Stomach smooth muscle (tissue), 2 donors: ENCODE results near the gene NFS1.
"Not testable (repeated sequence)": the region's sequence is repeated elsewhere in the genome, so short reads cannot be mapped to it uniquely, and the experiment has no call there.

Source experiments
- H3K27ac ChIP-seq: one replicate; pipeline ENCODE4 v1.7.0; 2013; ENCODE audit warnings: mild to moderate bottlenecking, low read length, inconsistent platforms
- H3K27me3 ChIP-seq, 2 donors: one replicate each; pipeline ENCODE4 v1.7.0; 2013; ENCODE audit warnings: low read length in 2 of 2; ENCODE audit not compliant: insufficient read depth in 2 of 2, control insufficient read depth in 1 of 2
- H3K36me3 ChIP-seq, 2 donors: one replicate each; pipeline ENCODE4 v1.7.0; 2013; ENCODE audit warnings: low read length in 2 of 2; ENCODE audit not compliant: control insufficient read depth in 2 of 2, insufficient read depth in 2 of 2
- H3K4me1 ChIP-seq: one replicate; pipeline ENCODE4 v1.7.0; 2013; ENCODE audit warnings: low read length; ENCODE audit not compliant: control insufficient read depth, insufficient read depth
- H3K4me3 ChIP-seq, 2 donors: one replicate each; pipeline ENCODE4 v1.7.0; 2013; ENCODE audit warnings: low read length in 2 of 2
- H3K9ac ChIP-seq, 2 donors: one replicate each; pipeline ENCODE4 v1.7.0; 2013; ENCODE audit warnings: low read length in 2 of 2, mild to moderate bottlenecking in 1 of 2
- H3K9me3 ChIP-seq, 2 donors: one replicate each; pipeline ENCODE4 v1.7.0; 2013; ENCODE audit warnings: low read length in 2 of 2; ENCODE audit not compliant: control insufficient read depth in 2 of 2
- donor health status: healthy.
- donor health status: Pancreatic carcinoma.

Gene NFS1

DNA sequence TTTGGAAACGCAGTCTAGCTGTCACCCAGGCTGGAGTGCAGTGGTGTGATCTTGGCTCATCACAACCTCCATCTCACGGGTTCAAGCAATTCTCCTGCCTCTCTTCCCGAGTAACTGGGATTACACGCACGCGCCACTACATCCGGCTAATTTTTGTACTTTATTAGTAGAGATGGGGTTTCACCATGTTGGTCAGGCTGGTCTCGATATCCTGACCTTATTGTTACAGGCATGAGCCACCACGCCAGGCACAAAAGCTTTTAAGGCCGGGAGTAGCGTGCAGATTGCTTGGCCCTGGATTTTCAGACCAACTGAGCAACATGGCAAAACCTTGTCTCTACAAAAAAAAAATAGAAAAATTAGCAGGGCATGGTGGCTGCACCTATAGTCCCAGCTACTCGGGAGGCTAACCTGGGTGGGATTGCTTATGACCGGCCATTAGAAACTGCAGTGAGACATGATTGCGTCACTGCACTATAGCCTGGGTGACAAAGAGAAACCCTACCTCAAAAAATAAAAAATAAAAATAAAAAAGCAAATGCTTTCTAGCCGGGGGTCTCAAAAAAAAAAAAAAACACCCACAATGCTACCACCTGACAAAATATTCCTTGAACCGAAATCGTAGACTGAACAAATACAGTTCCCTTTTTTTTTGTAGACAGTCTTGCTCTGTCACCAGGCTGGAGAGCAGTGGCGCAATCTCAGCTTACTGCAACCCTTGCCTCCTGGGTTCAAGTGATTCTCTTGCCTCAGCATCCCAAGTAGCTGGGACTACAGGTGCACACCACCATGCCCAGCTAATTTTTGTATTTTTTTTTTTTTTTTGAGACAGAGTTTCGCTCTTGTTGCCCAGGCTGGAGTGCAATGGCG lies 27.9 kb upstream of the NFS1 start:
- H3K27me3 ChIP-seq, result no peaks in the 10 kb centered on the region
- H3K27ac ChIP-seq, result no peak overlapping the region
- no peaks in the 10 kb centered on the region for H3K4me1 ChIP-seq
- no peak overlapping the region for H3K9ac ChIP-seq
- peaks cover 54 to 59% of the 10 kb centered on the region in 2 donors for H3K36me3 ChIP-seq
- no peak overlapping the region for H3K4me3 ChIP-seq
- H3K9me3 ChIP-seq, result no peaks in the 10 kb centered on the region

GRCh38 chr20:35724321-35725230 lies 25.4 kb upstream of the NFS1 start:
- Histone ChIP-seq H3K9ac (no peak overlapping the region), H3K4me1 (peaks cover 4% of the 10 kb centered on the region), H3K27ac (no peak overlapping the region), H3K36me3 (peaks cover 65 to 67% of the 10 kb centered on the region in 2 donors), H3K27me3 (no peaks in the 10 kb centered on the region), H3K9me3 (no peaks in the 10 kb centered on the region), H3K4me3 (no peak overlapping the region)

DNA sequence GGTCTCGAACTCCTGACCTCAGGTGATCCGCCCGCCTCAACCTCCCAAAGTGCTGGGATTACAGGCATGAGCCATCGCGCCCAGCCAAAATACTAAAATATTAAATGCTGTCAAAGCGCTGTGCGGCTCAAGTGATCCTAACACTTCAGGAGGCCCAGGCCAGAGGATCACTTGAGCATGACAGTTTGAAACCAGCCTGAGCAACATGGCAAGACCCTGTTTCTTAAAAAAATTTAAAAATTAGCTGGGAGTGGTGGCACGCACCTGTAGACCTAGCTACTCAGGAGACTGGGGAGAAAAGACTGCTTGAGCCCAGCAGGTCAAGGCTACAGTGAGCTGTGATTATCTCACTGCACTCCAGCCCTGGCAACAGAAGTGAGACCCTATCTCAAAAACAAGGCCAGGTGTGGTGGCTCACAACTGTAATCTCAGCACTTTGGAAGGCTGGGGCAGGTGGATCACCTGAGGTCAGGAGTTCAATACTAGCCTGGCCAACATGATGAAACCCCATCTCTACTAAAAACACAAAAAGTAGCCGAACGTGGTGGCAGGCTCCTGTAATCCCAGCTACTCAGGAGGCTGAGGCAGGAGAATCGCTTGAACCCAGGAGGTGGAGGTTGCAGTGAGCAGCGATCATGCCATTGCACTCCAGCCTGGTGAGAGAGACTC lies 24.6 kb upstream of the NFS1 start:
- peaks cover 66 to 73% of the 10 kb centered on the region in 2 donors for H3K36me3 ChIP-seq
- H3K27me3 ChIP-seq, H3K4me1 ChIP-seq, H3K9me3 ChIP-seq, H3K27ac ChIP-seq, H3K4me3 ChIP-seq, H3K9ac ChIP-seq: not testable (repeated sequence)

DNA sequence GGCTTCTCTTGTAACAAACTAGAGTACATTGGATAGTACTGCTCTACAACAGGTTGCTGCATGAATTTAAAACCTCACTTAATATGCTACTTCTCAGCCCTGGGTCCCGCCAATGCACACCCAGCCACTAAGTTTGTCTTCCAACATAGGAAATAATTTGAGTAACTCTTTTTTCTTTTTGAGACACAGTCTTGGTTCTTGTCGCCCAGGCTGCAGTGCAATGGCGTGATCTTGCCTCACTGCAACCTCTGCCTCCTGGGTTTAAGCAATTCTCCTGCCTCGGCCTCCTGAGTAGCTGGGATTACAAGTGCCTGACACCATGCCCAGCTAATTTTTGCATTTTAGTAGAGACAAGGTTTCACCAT lies 24.1 kb upstream of the NFS1 start:
- not testable (repeated sequence) for H3K27me3 ChIP-seq, H3K9ac ChIP-seq, H3K4me1 ChIP-seq, H3K9me3 ChIP-seq, H3K27ac ChIP-seq, H3K4me3 ChIP-seq
- H3K36me3 ChIP-seq, result peaks cover 65 to 69% of the 10 kb centered on the region in 2 donors

DNA sequence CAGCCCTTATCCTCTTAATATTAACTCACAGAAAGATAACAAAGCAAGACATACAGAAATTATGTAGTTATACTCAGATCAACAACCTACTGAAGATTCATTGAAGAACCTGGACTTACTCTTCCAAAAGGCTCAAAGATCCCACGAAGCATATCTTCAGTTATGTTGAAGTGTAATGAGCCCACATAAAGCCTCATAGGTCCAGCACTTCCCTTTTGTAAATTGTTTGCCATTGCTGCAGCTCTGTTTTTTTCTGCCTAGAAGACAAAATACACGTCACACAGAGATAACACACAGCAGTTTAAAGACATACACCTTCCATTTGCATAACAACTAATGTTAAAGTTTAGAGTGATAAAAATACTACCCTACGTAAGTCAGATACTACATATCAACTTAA lies 22.5 kb upstream of the NFS1 start:
- H3K9ac ChIP-seq, result no peak overlapping the region
- H3K4me1 ChIP-seq, result peaks cover 6% of the 10 kb centered on the region
- H3K27ac ChIP-seq, result no peak overlapping the region
- no peak overlapping the region for H3K4me3 ChIP-seq
- no peaks in the 10 kb centered on the region for H3K27me3 ChIP-seq
- peaks cover 71 to 72% of the 10 kb centered on the region in 2 donors for H3K36me3 ChIP-seq
- no peaks in the 10 kb centered on the region for H3K9me3 ChIP-seq

GRCh38 chr20:35721219-35721618 lies 22.1 kb upstream of the NFS1 start:
- Histone ChIP-seq H3K27ac (no peak overlapping the region), H3K9me3 (no peaks in the 10 kb centered on the region), H3K4me3 (no peak overlapping the region), H3K4me1 (peaks cover 6% of the 10 kb centered on the region), H3K27me3 (no peaks in the 10 kb centered on the region), H3K36me3 (peaks cover 71 to 72% of the 10 kb centered on the region in 2 donors), H3K9ac (no peak overlapping the region)

GRCh38 chr20:35720165-35721123 lies 21.3 kb upstream of the NFS1 start:
- peaks cover 6% of the 10 kb centered on the region for H3K4me1 ChIP-seq
- no peak overlapping the region for H3K9ac ChIP-seq
- H3K36me3 ChIP-seq, result peaks cover 73 to 75% of the 10 kb centered on the region in 2 donors

DNA sequence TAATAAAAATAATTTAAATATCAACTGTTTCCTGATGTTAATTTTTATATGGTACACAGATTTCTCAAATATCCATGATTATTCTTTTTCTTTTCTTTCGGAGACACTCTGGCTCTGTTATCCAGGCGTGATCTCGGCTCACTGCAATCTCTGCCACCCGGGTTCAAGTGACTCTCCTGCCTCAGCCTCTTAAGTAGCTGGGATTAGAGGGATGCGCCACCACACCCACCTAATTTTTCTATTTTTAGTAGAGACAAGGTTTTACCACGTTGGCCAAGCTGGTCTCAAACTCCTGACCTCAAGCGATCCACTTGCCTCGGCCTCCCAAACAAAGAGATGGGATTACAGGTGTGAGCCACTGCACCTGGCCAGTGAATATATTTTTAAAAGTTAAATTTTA lies 20.6 kb upstream of the NFS1 start:
- Histone ChIP-seq H3K9me3 (no peaks in the 10 kb centered on the region), H3K4me1 (peaks cover 6% of the 10 kb centered on the region), H3K27ac (no peak overlapping the region)

More at GRCh38 chr20:35720165-35721123, 21.3 kb upstream of the NFS1 start:
- no peak overlapping the region for H3K27ac ChIP-seq
- no peaks in the 10 kb centered on the region for H3K9me3 ChIP-seq
- H3K4me3 ChIP-seq, result no peak overlapping the region
- no peaks in the 10 kb centered on the region for H3K27me3 ChIP-seq

DNA sequence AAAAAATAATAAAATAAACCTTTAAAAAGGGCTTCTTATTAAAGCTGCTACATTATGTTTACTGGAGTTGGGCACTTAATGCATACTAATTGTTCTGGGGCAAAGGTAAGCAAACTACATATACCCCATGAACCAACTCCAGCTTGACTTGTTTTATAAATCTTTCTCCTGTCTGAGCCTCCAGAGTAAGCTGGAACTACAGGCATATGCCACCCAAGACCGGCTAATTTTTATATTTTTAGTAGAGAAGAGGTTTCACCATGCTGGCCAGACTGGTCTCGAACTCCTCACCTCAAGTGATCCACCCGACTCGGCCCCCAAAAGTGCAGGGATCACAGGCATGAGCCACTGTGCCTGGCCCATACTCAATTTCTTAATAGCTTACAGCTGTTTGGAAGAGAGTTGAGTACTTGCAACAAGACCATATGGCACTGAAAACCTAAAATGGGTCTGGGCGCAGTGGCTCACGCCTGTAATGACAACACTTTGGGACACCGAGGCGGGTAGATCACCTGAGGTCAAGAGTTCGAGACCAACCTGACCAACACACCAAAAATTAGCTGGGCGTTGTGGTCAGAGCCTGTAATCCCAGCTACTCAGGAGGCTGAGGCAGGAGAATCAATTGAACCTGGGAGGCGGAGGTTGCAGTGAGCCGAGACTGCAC lies 20.0 kb upstream of the NFS1 start:
- no peaks in the 10 kb centered on the region for H3K27me3 ChIP-seq
- H3K9ac ChIP-seq, result no peak overlapping the region
- H3K4me3 ChIP-seq, result no peak overlapping the region
- H3K36me3 ChIP-seq, result peaks cover 69 to 75% of the 10 kb centered on the region in 2 donors
- H3K4me1 ChIP-seq, result peaks cover 6% of the 10 kb centered on the region
- no peak overlapping the region for H3K27ac ChIP-seq
- H3K9me3 ChIP-seq, result no peaks in the 10 kb centered on the region

More for the DNA sequence above, 20.6 kb upstream of the NFS1 start:
- Histone ChIP-seq H3K27me3 (no peaks in the 10 kb centered on the region), H3K4me3 (no peak overlapping the region), H3K36me3 (peaks cover 70 to 78% of the 10 kb centered on the region in 2 donors), H3K9ac (no peak overlapping the region)
